CD14-positive monocyte (primary cell): Measurements from ENCODE around the gene CYP2A6. TPM values are rescaled to one million over a fixed set of nuclear protein-coding genes. Genes with fewer than 3 reads are reported as not detected.

Source experiments
- DNase-seq, 3 donors: peaks; one replicate each; pipeline ENCODE4 v3.0.0-alpha.2; 2011 to 2022
- H2AFZ ChIP-seq: 2 replicates; pipeline ENCODE4 v1.6.0; 2012; ENCODE audit warnings: mild to moderate bottlenecking, low read depth, low read length, inconsistent platforms; ENCODE audit not compliant: insufficient read depth, poor library complexity, severe bottlenecking
- H3K27ac ChIP-seq, 2 donors: 1 replicate in 1 of 2; 2 replicates in 1 of 2; pipeline ENCODE4 v1.5.1; 2012 to 2013; ENCODE audit warnings: low read length in 2 of 2, control low read depth in 1 of 2, inconsistent platforms in 1 of 2, low read depth in 1 of 2, mild to moderate bottlenecking in 1 of 2
- H3K27me3 ChIP-seq, 2 donors: one replicate each; pipeline versions ENCODE4 v1.6.0 to v1.6.1; 2011 to 2013; ENCODE audit warnings: low read length in 2 of 2; ENCODE audit not compliant: control insufficient read depth in 2 of 2, insufficient read depth in 2 of 2
- H3K36me3 ChIP-seq, 2 donors: replicated peaks in 1 of 2; 1 replicate in 1 of 2; 2 replicates in 1 of 2; pipeline versions ENCODE4 v1.5.1 to v1.6.1; 2012 to 2013; ENCODE audit warnings: low read length in 2 of 2, control low read depth in 1 of 2, inconsistent platforms in 1 of 2, mild to moderate bottlenecking in 1 of 2; ENCODE audit not compliant: insufficient read depth in 2 of 2, control insufficient read depth in 1 of 2
- H3K4me1 ChIP-seq, 2 donors: 1 replicate in 1 of 2; 2 replicates in 1 of 2; pipeline versions ENCODE4 v1.5.1 to v1.6.1; 2012 to 2013; ENCODE audit warnings: low read length in 2 of 2, control low read depth in 1 of 2, inconsistent platforms in 1 of 2, mild to moderate bottlenecking in 1 of 2, moderate library complexity in 1 of 2; ENCODE audit not compliant: insufficient read depth in 2 of 2, control insufficient read depth in 1 of 2
- H3K4me2 ChIP-seq: replicated peaks from 2 replicates; pipeline ENCODE3; 2012; ENCODE audit warnings: low read length, moderate library complexity, mild to moderate bottlenecking; ENCODE audit not compliant: poor library complexity, severe bottlenecking; ENCODE audit errors: extremely low read depth
- H3K4me3 ChIP-seq, 3 experiments: fragments of 200-600 bp in 1 of 3; sonication (generic) in 1 of 3; replicated peaks in 1 of 3; 1 replicate in 2 of 3; 2 replicates in 1 of 3; pipeline ENCODE4 v1.5.1; 2011 to 2013; ENCODE audit warnings: low read length in 3 of 3, mild to moderate bottlenecking in 3 of 3, control low read depth in 2 of 3, low read depth in 2 of 3, inconsistent platforms in 1 of 3, moderate library complexity in 1 of 3
- H3K79me2 ChIP-seq: 2 replicates; pipeline ENCODE4 v1.6.0; 2012; ENCODE audit warnings: mild to moderate bottlenecking, control low read depth, inconsistent platforms, low read length, moderate library complexity; ENCODE audit not compliant: insufficient read depth
- H3K9ac ChIP-seq: 2 replicates; pipeline ENCODE4 v1.6.0; 2017; ENCODE audit warnings: low read length, mild to moderate bottlenecking; ENCODE audit not compliant: insufficient read depth, poor library complexity, severe bottlenecking
- H3K9me3 ChIP-seq, 2 donors: replicated peaks in 1 of 2; 1 replicate in 1 of 2; 2 replicates in 1 of 2; pipeline versions ENCODE4 v1.5.1 to v1.6.1; 2012 to 2013; ENCODE audit warnings: low read length in 2 of 2, control low read depth in 1 of 2; ENCODE audit not compliant: control insufficient read depth in 1 of 2, insufficient read depth in 1 of 2
- H4K20me1 ChIP-seq: 2 replicates; pipeline ENCODE4 v1.6.0; 2012; ENCODE audit warnings: mild to moderate bottlenecking, low read length, control low read depth, moderate library complexity; ENCODE audit not compliant: insufficient read depth
- H3K27ac Mint-ChIP-seq, 7 donors: one replicate each; pipeline ENCODE4 v1.8.0; 2020; ENCODE audit warnings: mild to moderate bottlenecking in 7 of 7, mixed read lengths in 7 of 7, moderate library complexity in 6 of 7, inconsistent platforms in 2 of 7
- H3K27me3 Mint-ChIP-seq, 3 donors: one replicate each; pipeline ENCODE4 v1.8.0; 2021 to 2022; ENCODE audit warnings: low read depth in 3 of 3, mild to moderate bottlenecking in 3 of 3, mixed read lengths in 3 of 3, moderate library complexity in 3 of 3, inconsistent platforms in 1 of 3
- H3K36me3 Mint-ChIP-seq, 2 donors: one replicate each; pipeline ENCODE4 v1.8.0; 2020; ENCODE audit warnings: mixed read lengths in 2 of 2, inconsistent platforms in 1 of 2, mild to moderate bottlenecking in 1 of 2
- H3K4me1 Mint-ChIP-seq: one replicate; pipeline ENCODE4 v1.8.0; 2020; ENCODE audit warnings: mild to moderate bottlenecking, mixed read lengths
- H3K4me3 Mint-ChIP-seq, 2 donors: one replicate each; pipeline ENCODE4 v1.8.0; 2020; ENCODE audit warnings: mild to moderate bottlenecking in 2 of 2, mixed read lengths in 2 of 2, moderate library complexity in 1 of 2
- H3K9me3 Mint-ChIP-seq, 7 donors: one replicate each; pipeline ENCODE4 v1.8.0; 2020 to 2022; ENCODE audit warnings: mixed read lengths in 7 of 7, mild to moderate bottlenecking in 6 of 7, moderate library complexity in 6 of 7, inconsistent platforms in 2 of 7
- WGBS: methylation state at CpG from one replicate; pipeline ENCODE4 v1.1.5; 2013; ENCODE audit warnings: missing lambda C conversion rate; ENCODE audit not compliant: insufficient coverage; 5-methylcytosine and 5-hydroxymethylcytosine counted together
- intact Hi-C, 2 donors: fragments of 100-400 bp; cut with micrococcal nuclease; formaldehyde crosslinking; loops; one replicate each; pipeline versions ENCODE4 v1.15.0 to v1.15.1; 2023
- polyA plus RNA-seq, 3 donors: library from polyadenylated mRNA; depleted of rRNA in 1 of 3; unstranded in 2 of 3; stranded (reverse) in 1 of 3; fragments of 300-500 nt in 2 of 3; fragments of >200 nt in 1 of 3; fragmentation: Illumina TruSeq in 2 of 3; gene quantifications; 1 replicate in 2 of 3; 2 replicates in 1 of 3; pipeline ENCODE4 v1.2.3, GENCODE V29; 2012 to 2021
- TF ChIP-seq, protein P1 (sequence below): fragments of 200-600 bp; IDR thresholded peaks from one replicate; pipeline ENCODE4 v1.8.0; 2022; ENCODE audit warnings: antibody characterized with exemption, mild to moderate bottlenecking

The CYP2A6 gene
- polyA plus RNA-seq, 3 donors: not detected

DNA sequence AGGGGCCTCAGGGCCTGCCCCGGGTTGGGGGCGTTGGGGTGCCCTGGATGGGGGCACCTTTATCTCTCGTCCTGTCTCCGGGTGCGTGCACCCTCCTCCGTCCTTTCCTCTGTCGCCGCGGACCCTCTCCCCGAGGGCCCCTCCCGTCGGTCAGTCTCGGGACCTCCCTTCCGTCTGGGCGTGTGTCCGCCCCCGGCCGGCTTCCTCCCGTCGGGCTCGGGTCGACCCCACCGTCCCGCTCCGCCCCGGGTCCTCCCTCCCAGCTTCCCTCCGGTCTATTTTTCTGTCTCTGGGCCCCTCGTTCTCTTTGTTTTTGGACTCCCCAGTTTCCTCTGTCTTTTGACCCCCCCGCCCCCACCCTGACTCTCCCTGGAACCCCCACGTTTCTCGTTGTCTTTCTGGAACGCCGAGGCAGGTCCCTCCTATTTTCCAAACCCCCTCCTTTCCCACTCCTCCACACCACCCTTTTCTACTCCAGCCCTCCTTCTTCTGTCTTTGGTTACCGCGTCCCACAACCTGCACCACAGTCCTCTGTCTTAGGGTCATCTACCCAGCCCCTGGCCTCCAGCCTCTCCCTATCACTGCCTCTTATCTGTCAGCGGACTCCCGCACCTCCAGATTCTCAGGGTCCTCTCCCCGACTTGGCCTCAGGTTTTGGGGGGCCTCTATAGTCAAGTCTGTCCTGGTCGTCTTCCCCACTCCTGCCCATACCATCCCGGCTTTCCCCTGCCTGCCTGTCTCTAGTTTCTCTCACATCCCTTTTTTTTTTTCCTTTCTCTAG is 50.5 kb downstream of the CYP2A6 start:
- H3K4me3 Mint-ChIP-seq: peak overlapping the region; percentile 91 to 96
- H3K9ac ChIP-seq: peak overlapping the region; percentile 72
- H4K20me1 ChIP-seq: peaks cover 54% of the 10 kb centered on the region
- no peaks in the 10 kb centered on the region for H3K27me3 ChIP-seq
- H3K4me1 ChIP-seq: peaks cover 60 to 61% of the 10 kb centered on the region in 2 donors
- H3K36me3 ChIP-seq: peaks cover 29 to 46% of the 10 kb centered on the region in 2 donors
- intact Hi-C loops: loop anchor here (5.0 to 10.0 kb wide), 2 partner anchors 45 to 47 kb away; partner anchors contain the start of genes ACTMAP (in 2 of the 2) and SNRPA (in 2 of the 2)
- H3K4me1 Mint-ChIP-seq: peaks cover 68% of the 10 kb centered on the region
- H3K27me3 Mint-ChIP-seq: peaks cover 0 to 3% (median 0%) of the 10 kb centered on the region in 3 donors
- peaks cover 34 to 55% of the 10 kb centered on the region in 2 donors for H3K36me3 Mint-ChIP-seq
- H3K4me3 ChIP-seq: peak overlapping the region; percentile 94
- H2AFZ ChIP-seq: no peak overlapping the region
- peak overlapping the region; percentile 83 to 97 (median 90) for H3K27ac Mint-ChIP-seq
- no peak for DNase-seq
- 1% methylated on average over 34 of the region's 40 CpGs for WGBS
- TF ChIP-seq, protein P1, sequence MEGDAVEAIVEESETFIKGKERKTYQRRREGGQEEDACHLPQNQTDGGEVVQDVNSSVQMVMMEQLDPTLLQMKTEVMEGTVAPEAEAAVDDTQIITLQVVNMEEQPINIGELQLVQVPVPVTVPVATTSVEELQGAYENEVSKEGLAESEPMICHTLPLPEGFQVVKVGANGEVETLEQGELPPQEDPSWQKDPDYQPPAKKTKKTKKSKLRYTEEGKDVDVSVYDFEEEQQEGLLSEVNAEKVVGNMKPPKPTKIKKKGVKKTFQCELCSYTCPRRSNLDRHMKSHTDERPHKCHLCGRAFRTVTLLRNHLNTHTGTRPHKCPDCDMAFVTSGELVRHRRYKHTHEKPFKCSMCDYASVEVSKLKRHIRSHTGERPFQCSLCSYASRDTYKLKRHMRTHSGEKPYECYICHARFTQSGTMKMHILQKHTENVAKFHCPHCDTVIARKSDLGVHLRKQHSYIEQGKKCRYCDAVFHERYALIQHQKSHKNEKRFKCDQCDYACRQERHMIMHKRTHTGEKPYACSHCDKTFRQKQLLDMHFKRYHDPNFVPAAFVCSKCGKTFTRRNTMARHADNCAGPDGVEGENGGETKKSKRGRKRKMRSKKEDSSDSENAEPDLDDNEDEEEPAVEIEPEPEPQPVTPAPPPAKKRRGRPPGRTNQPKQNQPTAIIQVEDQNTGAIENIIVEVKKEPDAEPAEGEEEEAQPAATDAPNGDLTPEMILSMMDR: no peak
- H3K79me2 ChIP-seq: peaks cover 57% of the 10 kb centered on the region
- peak overlapping the region; percentile 61 to 83 for H3K27ac ChIP-seq
- H3K9me3 Mint-ChIP-seq: no peaks in the 10 kb centered on the region
- no peaks in the 10 kb centered on the region for H3K9me3 ChIP-seq
- H3K4me2 ChIP-seq: peak overlapping the region; percentile 94

DNA sequence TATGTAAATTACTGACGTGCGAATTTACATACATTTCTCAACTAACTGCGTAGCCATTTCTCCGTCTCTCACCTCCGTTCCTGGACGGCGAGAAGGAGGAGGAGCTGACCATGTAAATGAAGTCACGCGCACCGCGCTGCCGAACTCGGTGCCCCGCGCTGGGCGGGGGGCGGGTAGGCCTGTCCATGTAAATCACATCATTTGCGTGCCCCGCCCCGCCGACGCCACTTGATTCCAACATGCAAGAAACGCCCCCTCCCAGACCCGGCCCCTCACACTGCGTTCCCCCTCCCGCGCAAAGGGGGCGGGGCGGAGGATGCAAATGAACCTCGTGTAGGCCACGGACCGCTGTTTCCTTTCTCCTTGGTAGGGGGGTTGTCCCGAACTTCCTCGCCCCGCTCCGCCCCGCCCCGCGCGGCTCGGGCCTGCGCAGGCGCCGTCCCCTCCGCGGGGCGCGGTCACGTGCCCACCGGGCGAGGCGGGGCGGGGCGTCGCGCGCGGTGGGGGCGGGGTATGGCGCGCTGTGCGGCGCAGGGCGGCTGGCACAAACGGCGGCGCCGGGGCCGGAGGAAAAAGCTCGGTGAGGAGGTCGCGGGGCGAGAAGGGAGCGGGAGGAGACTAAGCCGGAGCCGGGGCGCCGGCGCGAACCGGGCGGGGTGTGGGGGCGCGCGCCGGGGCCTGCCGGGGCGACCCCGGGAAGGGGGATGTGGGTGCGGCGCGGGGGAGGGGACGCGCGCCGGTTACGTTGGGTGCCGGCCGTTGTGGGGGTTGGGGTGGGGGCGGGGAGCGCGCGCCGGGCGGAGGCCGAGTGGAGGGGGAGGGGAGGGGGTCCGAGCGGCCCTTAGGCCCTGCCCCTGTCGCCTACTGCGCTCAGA is 51.3 kb downstream of the CYP2A6 start, which contains the start of gene EGLN2:
Gene EGLN2, plus strand, starts transcription at position 509 of the 875 bp plus-strand sequence. CDS start 1,382 bp downstream, outside the sequence.
- peaks cover 0 to 3% (median 0%) of the 10 kb centered on the region in 3 donors for H3K27me3 Mint-ChIP-seq
- no peaks in the 10 kb centered on the region for H3K9me3 ChIP-seq
- peak within 1 kb of the TSS; percentile 94 for H3K4me3 ChIP-seq
- peak within 1 kb of the TSS; percentile 93 to 94 for H3K27ac ChIP-seq
- H3K4me1 Mint-ChIP-seq: peaks cover 60% of the 10 kb centered on the region
- peak within 1 kb of the TSS; percentile 97 to 99 (median 98) for H3K27ac Mint-ChIP-seq
- H3K27me3 ChIP-seq: no peaks in the 10 kb centered on the region
- intact Hi-C loops: loop anchor here in 1 of 2 donors (1.0 to 5.0 kb wide), 3 partner anchors 21 to 82 kb away; partner anchors contain the start of genes ACTMAP, ITPKC, RAB4B and SNRPA
- H4K20me1 ChIP-seq: peaks cover 46% of the 10 kb centered on the region
- H3K4me2 ChIP-seq: peak within 1 kb of the TSS; percentile 94
- peak within 1 kb of the TSS; percentile 91 to 96 for H3K4me3 Mint-ChIP-seq
- H3K4me1 ChIP-seq: peaks cover 52 to 54% of the 10 kb centered on the region in 2 donors
- H3K36me3 Mint-ChIP-seq: peaks cover 30 to 50% of the 10 kb centered on the region in 2 donors
- peaks cover 49% of the 10 kb centered on the region for H3K79me2 ChIP-seq
- H3K36me3 ChIP-seq: peaks cover 24 to 38% of the 10 kb centered on the region in 2 donors
- peak within 1 kb of the TSS; percentile 70 for H2AFZ ChIP-seq
- WGBS: under 1% methylated on average over 74 of the region's 110 CpGs
- TF ChIP-seq, protein P1: no peak
- no peaks in the 10 kb centered on the region for H3K9me3 Mint-ChIP-seq
- H3K9ac ChIP-seq: peak within 1 kb of the TSS; percentile 72
- DNase-seq: peak; percentile 100
